ENCODE measurements around the gene CSF1.
"Not testable (repeated sequence)": the region's sequence is repeated elsewhere in the genome, so short reads cannot be mapped to it uniquely, and the experiment has no call there.

CSF1 gene

DNA sequence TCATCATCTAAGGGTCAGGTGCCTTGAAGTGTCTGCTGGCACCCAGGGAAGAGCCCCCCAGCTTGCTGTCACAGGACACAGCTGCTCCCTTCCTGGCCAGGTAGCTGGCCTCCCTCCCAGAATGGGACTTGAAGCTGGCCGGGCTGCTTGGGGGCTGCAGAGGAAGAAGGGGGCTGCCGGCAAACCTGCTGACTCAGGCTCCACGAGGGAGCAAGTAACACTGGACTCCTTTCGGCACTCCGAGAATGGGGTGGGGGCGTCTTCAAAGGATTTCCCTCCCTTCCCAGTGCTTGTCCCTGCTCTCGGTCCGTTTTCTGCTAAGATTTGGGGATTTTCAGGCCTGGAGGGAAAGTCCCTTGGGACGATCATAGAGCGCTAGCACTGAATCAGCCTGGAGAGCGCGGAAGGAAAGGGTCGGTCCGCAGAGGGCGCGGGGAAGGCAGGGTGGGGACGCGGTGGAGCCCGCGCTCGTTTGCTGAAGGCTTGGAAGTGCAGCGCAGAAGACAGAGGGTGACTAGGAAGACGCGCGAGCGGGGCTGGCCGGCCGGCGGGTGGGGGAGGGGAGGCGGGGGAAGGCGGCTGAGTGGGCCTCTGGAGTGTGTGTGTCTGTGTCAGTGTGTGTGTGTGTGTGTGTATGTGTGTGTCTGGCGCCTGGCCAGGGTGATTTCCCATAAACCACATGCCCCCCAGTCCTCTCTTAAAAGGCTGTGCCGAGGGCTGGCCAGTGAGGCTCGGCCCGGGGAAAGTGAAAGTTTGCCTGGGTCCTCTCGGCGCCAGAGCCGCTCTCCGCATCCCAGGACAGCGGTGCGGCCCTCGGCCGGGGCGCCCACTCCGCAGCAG, at the start of gene CSF1:
TSS of gene CSF1 (plus strand) at position 727 of the 840 bp plus-strand sequence. CDS start 175 bp downstream, outside the sequence.
- peak; percentile 93 for DNase-seq

DNA sequence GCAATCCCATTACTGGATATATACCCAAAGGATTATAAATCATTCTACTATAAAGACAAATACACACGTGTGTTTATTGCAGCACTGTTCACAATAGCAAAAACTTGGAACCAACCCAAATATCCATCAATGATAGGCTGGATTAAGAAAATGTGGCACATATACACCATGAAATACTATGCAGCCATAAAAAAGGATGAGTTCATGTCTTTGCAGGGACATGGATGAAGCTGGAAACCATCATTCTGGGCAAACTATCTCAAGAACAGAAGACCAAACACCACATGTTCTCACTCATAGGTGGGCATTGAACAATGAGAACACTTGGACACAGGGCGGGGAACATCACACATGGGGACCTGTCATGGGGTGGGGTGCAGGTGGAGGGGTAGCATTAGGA, 49.0 kb upstream of the CSF1 start:
- not testable (repeated sequence) for DNase-seq

GRCh38 chr1:109863667-109864046, 47.0 kb upstream of the CSF1 start:
- peak; percentile 51 for DNase-seq

- DNase-seq: peak; percentile 94
Measured at GRCh38 chr1:109864047-109864822, 46.4 kb upstream of the CSF1 start.

GRCh38 chr1:109864930-109865612, 45.6 kb upstream of the CSF1 start:
- DNase-seq: no peak

- no peak for DNase-seq
Measured at GRCh38 chr1:109866071-109866470, 44.6 kb upstream of the CSF1 start.

- no peak for DNase-seq
Measured at GRCh38 chr1:109873278-109874175, 37.1 kb upstream of the CSF1 start.

GRCh38 chr1:109874445-109874844, 36.2 kb upstream of the CSF1 start:
- DNase-seq: no peak

GRCh38 chr1:109875874-109876273, 34.8 kb upstream of the CSF1 start:
- DNase-seq: no peak

- no peak for DNase-seq
Measured at GRCh38 chr1:109876617-109877316, 33.9 kb upstream of the CSF1 start.

- DNase-seq: no peak
Measured at GRCh38 chr1:109877317-109877771, 33.3 kb upstream of the CSF1 start.

GRCh38 chr1:109877776-109878175, 32.9 kb upstream of the CSF1 start:
- no peak for DNase-seq

GRCh38 chr1:109878531-109879104, 32.0 kb upstream of the CSF1 start:
- DNase-seq: no peak

GRCh38 chr1:109879371-109879770, 31.3 kb upstream of the CSF1 start:
- DNase-seq: not testable (repeated sequence)

DNA sequence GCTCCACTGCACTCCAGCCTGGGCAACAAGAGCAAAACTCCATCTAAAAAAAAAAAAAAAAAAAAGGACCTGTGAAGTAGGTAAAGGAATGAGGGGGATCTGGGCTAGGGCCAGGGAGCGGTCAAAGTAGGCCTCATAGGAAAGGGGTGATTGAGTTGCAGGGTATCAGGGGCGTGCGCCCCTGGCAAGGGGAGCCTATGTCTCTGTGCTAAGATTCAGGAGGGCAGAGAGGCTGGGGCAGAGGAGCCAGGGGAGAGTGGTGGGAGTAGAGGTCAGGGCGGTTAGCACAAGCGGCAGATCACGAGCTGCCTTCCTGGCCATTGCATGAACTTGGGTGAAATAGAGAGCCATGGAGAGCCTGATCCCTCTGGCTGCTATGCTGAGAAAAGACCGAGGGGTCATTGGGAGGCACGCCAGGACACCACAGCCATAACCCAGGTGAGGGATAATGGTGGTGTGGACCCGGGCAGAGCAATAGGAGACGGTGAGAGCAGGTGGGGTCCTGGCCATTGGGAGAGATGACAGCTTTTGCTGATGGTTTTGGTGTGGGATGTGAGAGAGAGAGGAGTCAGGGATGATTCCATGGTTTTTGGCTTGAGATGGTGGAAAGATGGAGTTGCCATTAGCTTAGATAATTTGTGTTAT, 30.6 kb upstream of the CSF1 start:
- no peak for DNase-seq

DNA sequence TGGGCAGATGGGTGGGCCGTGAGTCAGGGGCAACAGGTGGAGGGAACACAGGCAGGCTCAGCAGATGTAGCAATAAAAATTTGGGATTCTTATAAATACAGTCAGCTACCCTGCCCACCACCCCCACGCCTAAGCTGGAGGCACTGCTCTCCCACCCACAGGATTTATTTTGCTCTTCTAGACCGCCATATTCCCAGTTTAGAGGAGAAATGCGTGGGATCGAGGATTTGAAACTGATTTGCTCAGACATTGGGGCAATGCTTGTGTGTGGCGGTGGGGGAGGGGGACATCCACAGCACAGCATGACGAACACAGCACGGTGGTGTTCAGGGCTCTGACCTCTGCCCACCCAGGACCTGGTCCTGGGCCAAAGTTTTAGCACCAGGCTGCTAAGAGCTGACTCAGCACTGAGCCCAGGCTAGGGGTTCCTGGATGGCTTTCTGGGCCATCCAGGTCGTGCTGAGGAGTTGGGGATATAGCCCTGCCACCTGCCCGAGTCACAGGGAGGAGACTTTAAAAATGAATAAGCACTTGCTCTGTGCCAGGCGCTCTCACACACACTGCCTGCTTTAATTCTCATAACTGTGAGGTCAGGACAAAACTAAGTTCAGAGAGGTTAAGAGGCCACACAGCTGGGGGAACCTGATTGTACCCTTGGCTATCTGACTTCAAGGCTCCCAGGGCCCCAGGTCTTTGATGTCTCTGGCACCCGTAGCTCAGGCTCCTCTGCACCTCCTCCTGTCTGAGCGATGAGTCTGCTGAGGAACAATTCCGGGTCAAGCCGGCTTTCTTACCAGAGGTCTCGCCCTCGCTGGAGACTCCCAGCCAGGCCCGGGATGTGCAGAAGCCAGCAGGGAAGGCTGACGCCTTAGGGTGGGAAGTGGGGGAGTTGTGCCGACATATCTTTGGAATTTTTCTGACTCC, 29.4 kb upstream of the CSF1 start:
- DNase-seq: no peak

GRCh38 chr1:109881906-109882287, 28.8 kb upstream of the CSF1 start:
- DNase-seq: no peak

DNA sequence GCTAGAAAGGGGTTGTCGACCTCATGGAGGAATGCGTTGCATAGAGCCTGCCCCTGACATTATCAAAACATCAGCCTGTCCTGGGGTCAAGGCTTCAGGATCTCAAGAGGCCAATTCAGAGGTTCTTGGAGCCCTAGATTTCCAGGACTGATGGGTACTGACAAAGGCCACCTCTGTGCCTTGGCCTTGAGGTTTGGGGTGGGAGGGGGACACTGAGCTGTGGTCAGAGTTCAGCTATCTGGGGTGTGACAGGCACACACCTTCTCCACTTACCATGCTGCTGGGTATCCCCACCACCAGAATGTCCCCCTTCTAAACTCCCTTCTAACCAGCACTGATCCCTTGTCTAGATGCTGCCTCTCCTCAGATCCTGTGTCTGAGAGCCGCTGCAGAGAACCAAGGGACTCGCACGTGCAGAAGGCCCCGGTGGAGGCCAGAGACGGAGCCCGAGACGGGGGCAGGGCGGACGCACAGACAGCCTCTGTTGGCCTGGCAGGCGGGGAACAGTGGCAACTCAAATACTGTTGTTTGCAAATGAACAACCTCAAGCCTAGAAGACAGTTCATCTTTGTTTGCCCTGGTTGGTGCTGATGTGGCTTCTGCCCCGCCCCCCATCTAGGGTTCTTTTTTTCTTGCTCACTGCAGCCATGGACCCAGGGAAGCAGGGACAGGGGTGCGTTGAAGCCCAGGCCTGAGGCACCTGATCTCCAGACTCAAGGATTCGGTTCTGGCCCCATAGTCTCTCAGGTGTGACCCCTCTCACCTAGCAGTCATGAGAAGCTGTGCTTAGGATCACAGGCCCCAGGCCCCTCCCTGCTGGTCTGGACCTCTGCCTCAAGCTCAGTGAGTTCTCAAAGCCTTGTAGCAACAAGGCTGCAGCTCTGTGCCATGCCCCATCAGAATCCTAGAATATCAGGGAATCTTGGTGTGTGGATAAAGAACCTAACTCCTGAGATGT, 28.1 kb upstream of the CSF1 start:
- no peak for DNase-seq

All from OCI-M1 (cell line).